ENCODE results near the gene HMCN1.
"Not testable (repeated sequence)": the region's sequence is repeated elsewhere in the genome, so short reads cannot be mapped to it uniquely, and the experiment has no call there.

The HMCN1 gene

GRCh38 chr1:185874246-185874645, 140.1 kb downstream of the HMCN1 start:
- TF ChIP-seq, protein P1, sequence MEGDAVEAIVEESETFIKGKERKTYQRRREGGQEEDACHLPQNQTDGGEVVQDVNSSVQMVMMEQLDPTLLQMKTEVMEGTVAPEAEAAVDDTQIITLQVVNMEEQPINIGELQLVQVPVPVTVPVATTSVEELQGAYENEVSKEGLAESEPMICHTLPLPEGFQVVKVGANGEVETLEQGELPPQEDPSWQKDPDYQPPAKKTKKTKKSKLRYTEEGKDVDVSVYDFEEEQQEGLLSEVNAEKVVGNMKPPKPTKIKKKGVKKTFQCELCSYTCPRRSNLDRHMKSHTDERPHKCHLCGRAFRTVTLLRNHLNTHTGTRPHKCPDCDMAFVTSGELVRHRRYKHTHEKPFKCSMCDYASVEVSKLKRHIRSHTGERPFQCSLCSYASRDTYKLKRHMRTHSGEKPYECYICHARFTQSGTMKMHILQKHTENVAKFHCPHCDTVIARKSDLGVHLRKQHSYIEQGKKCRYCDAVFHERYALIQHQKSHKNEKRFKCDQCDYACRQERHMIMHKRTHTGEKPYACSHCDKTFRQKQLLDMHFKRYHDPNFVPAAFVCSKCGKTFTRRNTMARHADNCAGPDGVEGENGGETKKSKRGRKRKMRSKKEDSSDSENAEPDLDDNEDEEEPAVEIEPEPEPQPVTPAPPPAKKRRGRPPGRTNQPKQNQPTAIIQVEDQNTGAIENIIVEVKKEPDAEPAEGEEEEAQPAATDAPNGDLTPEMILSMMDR (IDR thresholded peaks at IDR 0.05; ENCODE audit: low read depth, low read length): no peak
- no peak for DNase-seq (ENCODE audit: extremely low read depth, low read depth)

DNA sequence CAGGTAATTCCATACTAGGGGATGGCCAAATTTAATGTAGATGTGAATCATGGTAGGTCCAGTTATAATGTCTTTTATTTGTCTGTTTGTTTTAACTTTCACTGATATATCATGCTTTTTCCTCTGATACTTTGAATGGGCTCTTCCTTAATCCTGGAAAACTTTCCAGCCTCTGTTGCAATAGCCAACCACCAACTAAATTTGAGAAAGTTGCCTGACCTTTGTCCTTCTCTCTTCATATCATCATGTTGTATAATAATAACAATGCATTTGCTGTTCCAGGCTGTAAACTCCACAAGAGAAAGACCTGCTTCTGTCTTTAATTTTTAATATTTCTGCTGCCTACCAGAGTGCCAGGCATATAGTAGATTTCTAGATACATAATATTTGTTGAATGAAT, 146.1 kb downstream of the HMCN1 start:
- no peak for DNase-seq (ENCODE audit: extremely low read depth, low read depth)
- TF ChIP-seq, protein P1 (IDR thresholded peaks at IDR 0.05; ENCODE audit: low read depth, low read length): no peak

- no peak for DNase-seq (ENCODE audit: extremely low read depth, low read depth)
- TF ChIP-seq, protein P1 (IDR thresholded peaks at IDR 0.05; ENCODE audit: low read depth, low read length): no peak
Observed at GRCh38 chr1:185880779-185881333, 146.7 kb downstream of the HMCN1 start.

DNA sequence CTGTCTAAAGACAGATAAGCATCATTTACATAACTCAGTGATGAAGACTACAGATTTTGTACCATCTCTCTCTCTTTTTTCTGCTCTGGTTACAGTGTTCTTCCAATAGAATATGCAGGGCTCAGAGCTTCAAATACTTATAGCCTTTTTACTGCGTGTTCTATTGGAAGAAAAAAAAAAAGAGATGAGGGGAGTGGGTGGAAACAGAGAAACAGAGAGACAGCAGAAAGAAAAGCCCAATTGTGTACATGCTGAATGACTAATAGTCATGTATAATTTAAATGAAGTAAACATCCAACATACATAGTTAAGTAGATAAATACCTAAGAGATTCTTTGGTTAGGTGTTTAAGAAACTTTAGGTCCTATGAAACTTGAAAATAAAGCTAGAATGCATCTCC, 151.9 kb downstream of the HMCN1 start:
- no peak for DNase-seq (ENCODE audit: extremely low read depth, low read depth)
- TF ChIP-seq, protein P1 (IDR thresholded peaks at IDR 0.05; ENCODE audit: low read depth, low read length): no peak

DNA sequence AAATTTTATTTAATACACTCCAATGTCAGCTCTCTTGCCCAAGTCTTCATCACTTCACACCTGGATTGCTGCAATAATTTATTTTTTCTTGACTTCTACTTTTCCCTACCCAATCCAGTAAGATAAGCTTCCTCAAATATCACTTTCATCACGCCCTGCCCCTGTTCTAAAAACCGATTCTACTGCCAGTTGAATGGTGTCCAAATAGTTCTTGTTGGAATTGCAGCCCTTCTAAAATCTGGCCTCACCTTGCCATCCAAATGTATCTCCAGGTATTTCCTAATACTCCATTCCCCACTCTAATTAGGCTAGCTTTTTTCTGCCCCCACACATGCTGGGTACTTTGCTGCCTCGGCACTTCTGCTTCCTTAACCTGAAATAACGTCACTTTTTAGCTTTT, 152.5 kb downstream of the HMCN1 start:
- no peak for DNase-seq (ENCODE audit: extremely low read depth, low read depth)
- TF ChIP-seq, protein P1 (IDR thresholded peaks at IDR 0.05; ENCODE audit: low read depth, low read length): no peak

GRCh38 chr1:185892831-185893403, 158.7 kb downstream of the HMCN1 start:
- DNase-seq (ENCODE audit: extremely low read depth, low read depth): not testable (repeated sequence)

DNA sequence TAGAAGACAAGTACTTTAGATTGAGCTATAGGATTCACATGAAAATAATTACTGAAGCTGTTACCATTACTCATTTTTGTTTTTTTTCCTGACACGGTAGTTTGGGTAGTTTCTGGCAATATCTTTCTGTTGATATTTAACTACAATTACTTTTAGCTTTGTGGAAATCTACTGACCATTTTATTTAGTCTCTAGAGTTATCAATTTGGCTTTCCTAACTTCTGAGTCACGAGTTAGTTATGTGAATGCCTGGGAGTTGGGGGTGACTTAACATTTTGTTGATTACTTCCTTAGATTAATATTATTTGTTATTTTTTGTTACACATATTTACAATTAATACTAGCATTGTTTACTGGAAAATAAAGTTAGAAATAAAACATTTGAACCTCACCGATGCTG, 160.6 kb downstream of the HMCN1 start:
- TF ChIP-seq, protein P1 (IDR thresholded peaks at IDR 0.05; ENCODE audit: low read depth, low read length): no peak
- DNase-seq (ENCODE audit: extremely low read depth, low read depth): no peak
